Trophoblast cell (in vitro differentiated cells and primary cell): Measurements from ENCODE around the gene CGNL1.

Source experiments
- DNase-seq, 2 donors: peaks; one replicate each; pipeline ENCODE4 v3.0.0-alpha.2; 2016
- H2AFZ ChIP-seq: 2 replicates; pipeline ENCODE4 v1.6.1; 2013; ENCODE audit warnings: low read length, moderate library complexity, mild to moderate bottlenecking; ENCODE audit not compliant: insufficient read depth, poor library complexity
- H2AK5ac ChIP-seq: 2 replicates; pipeline ENCODE4 v1.6.1; 2013; ENCODE audit warnings: mild to moderate bottlenecking, low read length
- H2BK120ac ChIP-seq: 2 replicates; pipeline ENCODE4 v1.6.1; 2013; ENCODE audit warnings: low read length, mild to moderate bottlenecking, moderate library complexity; ENCODE audit not compliant: insufficient read depth, poor library complexity
- H2BK12ac ChIP-seq: 2 replicates; pipeline ENCODE4 v1.6.1; 2013; ENCODE audit warnings: mild to moderate bottlenecking, low read length, moderate library complexity
- H2BK5ac ChIP-seq: 2 replicates; pipeline ENCODE4 v1.6.1; 2013; ENCODE audit warnings: low read length, low read depth, moderate library complexity, mild to moderate bottlenecking; ENCODE audit not compliant: poor library complexity
- H3K14ac ChIP-seq: 2 replicates; pipeline ENCODE4 v1.6.1; 2013; ENCODE audit warnings: mild to moderate bottlenecking, low read length
- H3K18ac ChIP-seq: 2 replicates; pipeline ENCODE4 v1.6.1; 2013; ENCODE audit warnings: mild to moderate bottlenecking, low read length
- H3K23ac ChIP-seq: 2 replicates; pipeline ENCODE4 v1.6.1; 2013; ENCODE audit warnings: low read length
- H3K27ac ChIP-seq: 2 replicates; pipeline ENCODE4 v1.5.1; 2013; ENCODE audit warnings: low read depth, mild to moderate bottlenecking, inconsistent platforms, low read length, moderate library complexity
- H3K27me3 ChIP-seq: 2 replicates; pipeline ENCODE4 v1.6.1; 2013; ENCODE audit warnings: inconsistent platforms, mild to moderate bottlenecking, low read length, moderate library complexity; ENCODE audit not compliant: insufficient read depth
- H3K36me3 ChIP-seq, 2 experiments: 1 replicate in 1 of 2; 2 replicates in 1 of 2; pipeline ENCODE4 v1.6.1; 2013; ENCODE audit warnings: low read length in 2 of 2, mild to moderate bottlenecking in 2 of 2, moderate library complexity in 1 of 2; ENCODE audit not compliant: insufficient read depth in 2 of 2, control insufficient read depth in 1 of 2
- H3K4ac ChIP-seq: 2 replicates; pipeline ENCODE4 v1.6.1; 2013; ENCODE audit warnings: low read depth, mild to moderate bottlenecking, low read length, moderate library complexity
- H3K4me1 ChIP-seq, 2 experiments: 1 replicate in 1 of 2; 2 replicates in 1 of 2; pipeline ENCODE4 v1.6.1; 2013; ENCODE audit warnings: low read length in 2 of 2, mild to moderate bottlenecking in 2 of 2, moderate library complexity in 1 of 2; ENCODE audit not compliant: insufficient read depth in 2 of 2, control insufficient read depth in 1 of 2
- H3K4me2 ChIP-seq: 2 replicates; pipeline ENCODE4 v1.6.1; 2013; ENCODE audit warnings: inconsistent platforms, mild to moderate bottlenecking, low read length, moderate library complexity
- H3K4me3 ChIP-seq: 2 replicates; pipeline ENCODE4 v1.5.1; 2013; ENCODE audit warnings: mild to moderate bottlenecking, low read depth, low read length, inconsistent platforms
- H3K79me1 ChIP-seq: one replicate; pipeline ENCODE4 v1.6.1; 2013; ENCODE audit warnings: low read length
- H3K79me2 ChIP-seq: 2 replicates; pipeline ENCODE4 v1.6.1; 2013; ENCODE audit warnings: low read length, mild to moderate bottlenecking; ENCODE audit not compliant: control insufficient read depth, insufficient read depth, poor library complexity
- H3K9ac ChIP-seq: 2 replicates; pipeline ENCODE4 v1.6.1; 2013; ENCODE audit warnings: mild to moderate bottlenecking, low read length
- H3K9me3 ChIP-seq: 2 replicates; pipeline ENCODE4 v1.6.1; 2013; ENCODE audit warnings: low read depth, mild to moderate bottlenecking, control low read depth, inconsistent platforms, low read length; ENCODE audit not compliant: insufficient read depth
- H4K12ac ChIP-seq: 2 replicates; pipeline ENCODE4 v1.6.1; 2013; ENCODE audit warnings: low read depth, mild to moderate bottlenecking, low read length, moderate library complexity
- H4K8ac ChIP-seq: 2 replicates; pipeline ENCODE4 v1.6.1; 2013; ENCODE audit warnings: low read depth, mild to moderate bottlenecking, low read length, moderate library complexity
- H4K91ac ChIP-seq: one replicate; pipeline ENCODE4 v1.6.1; 2013; ENCODE audit warnings: low read depth, mild to moderate bottlenecking, low read length, moderate library complexity
- WGBS: extraction: QIAGEN DNeasy Blood & Tissue Kit; methylation state at CpG from one replicate; pipeline ENCODE4 v1.1.7; 2013; ENCODE audit warnings: missing lambda C conversion rate; ENCODE audit not compliant: insufficient read length, insufficient coverage; ENCODE audit errors: extremely low coverage; 5-methylcytosine and 5-hydroxymethylcytosine counted together

CGNL1 gene

GRCh38 chr15:57461541-57461940, 85.2 kb downstream of the CGNL1 start:
- no CpG with 5 or more reads among the region's 5 CpGs for WGBS
- no peak overlapping the region for H3K4me3 ChIP-seq
- H3K14ac ChIP-seq, result no peak overlapping the region
- H4K12ac ChIP-seq, result no peak overlapping the region
- no peak overlapping the region for H2BK5ac ChIP-seq
- H3K36me3 ChIP-seq, result peaks cover 0 to 2% of the 10 kb centered on the region in 2 experiments
- H2AFZ ChIP-seq, result no peak overlapping the region
- H3K4ac ChIP-seq, result no peak overlapping the region
- H4K91ac ChIP-seq, result no peak overlapping the region
- H3K4me1 ChIP-seq, result peaks cover 9 to 16% of the 10 kb centered on the region in 2 experiments
- peak in 1 of 2 donors; percentile 66 for DNase-seq
- H3K23ac ChIP-seq, result no peak overlapping the region
- no peak overlapping the region for H3K27ac ChIP-seq
- peaks cover 6% of the 10 kb centered on the region for H3K79me1 ChIP-seq
- no peak overlapping the region for H2BK120ac ChIP-seq
- no peak overlapping the region for H2AK5ac ChIP-seq
- H3K9ac ChIP-seq, result no peak overlapping the region
- H2BK12ac ChIP-seq, result no peak overlapping the region
- H3K18ac ChIP-seq, result no peak overlapping the region
- no peaks in the 10 kb centered on the region for H3K27me3 ChIP-seq
- H3K4me2 ChIP-seq, result no peak overlapping the region
- no peaks in the 10 kb centered on the region for H3K9me3 ChIP-seq
- H4K8ac ChIP-seq, result no peak overlapping the region
- H3K79me2 ChIP-seq, result no peaks in the 10 kb centered on the region

GRCh38 chr15:57462381-57462780, 86.1 kb downstream of the CGNL1 start:
- Histone ChIP-seq H3K4me1 (peaks cover 9 to 11% of the 10 kb centered on the region in 2 experiments), H2AFZ (no peak overlapping the region), H3K4ac (no peak overlapping the region), H2AK5ac (no peak overlapping the region), H3K23ac (no peak overlapping the region), H3K36me3 (peaks cover 0 to 2% of the 10 kb centered on the region in 2 experiments), H4K12ac (no peak overlapping the region), H3K9ac (no peak overlapping the region), H2BK5ac (no peak overlapping the region), H4K8ac (no peak overlapping the region), H3K27ac (no peak overlapping the region), H3K27me3 (no peaks in the 10 kb centered on the region), H3K9me3 (no peaks in the 10 kb centered on the region), H3K4me3 (no peak overlapping the region), H3K18ac (no peak overlapping the region), H2BK12ac (no peak overlapping the region), H3K79me1 (peaks cover 3% of the 10 kb centered on the region), H3K14ac (no peak overlapping the region), H2BK120ac (no peak overlapping the region), H4K91ac (no peak overlapping the region), H3K4me2 (no peak overlapping the region), H3K79me2 (no peaks in the 10 kb centered on the region)
- no CpG with 5 or more reads among the region's 2 CpGs for WGBS
- DNase-seq, result no peak

GRCh38 chr15:57463360-57463759, 87.1 kb downstream of the CGNL1 start:
- Histone ChIP-seq H3K27ac (no peak overlapping the region), H3K36me3 (peaks cover 0 to 2% of the 10 kb centered on the region in 2 experiments), H2AFZ (no peak overlapping the region), H4K12ac (no peak overlapping the region), H4K8ac (no peak overlapping the region), H3K14ac (no peak overlapping the region), H3K23ac (no peak overlapping the region), H3K79me2 (no peaks in the 10 kb centered on the region), H3K4me2 (no peak overlapping the region), H3K4ac (no peak overlapping the region), H2BK120ac (no peak overlapping the region), H3K18ac (no peak overlapping the region), H3K79me1 (no peaks in the 10 kb centered on the region), H3K9ac (no peak overlapping the region), H3K4me3 (no peak overlapping the region), H2BK12ac (no peak overlapping the region), H3K9me3 (no peaks in the 10 kb centered on the region), H2BK5ac (no peak overlapping the region), H3K27me3 (no peaks in the 10 kb centered on the region), H4K91ac (no peak overlapping the region), H3K4me1 (peaks cover 9 to 11% of the 10 kb centered on the region in 2 experiments), H2AK5ac (no peak overlapping the region)
- DNase-seq, result no peak
- WGBS, result no CpG with 5 or more reads among the region's 7 CpGs

- Histone ChIP-seq H3K9me3 (no peaks in the 10 kb centered on the region), H3K79me2 (no peaks in the 10 kb centered on the region), H3K4me1 (peaks cover 13 to 14% of the 10 kb centered on the region in 2 experiments), H3K79me1 (no peaks in the 10 kb centered on the region), H2AK5ac (no peak overlapping the region), H3K4ac (no peak overlapping the region), H3K27me3 (no peaks in the 10 kb centered on the region), H2BK120ac (no peak overlapping the region), H3K4me3 (no peak overlapping the region), H4K91ac (no peak overlapping the region), H3K9ac (no peak overlapping the region), H2BK5ac (no peak overlapping the region), H3K27ac (no peak overlapping the region), H3K23ac (no peak overlapping the region), H3K4me2 (no peak overlapping the region), H4K12ac (no peak overlapping the region), H4K8ac (no peak overlapping the region), H3K14ac (no peak overlapping the region), H3K36me3 (peaks cover 0 to 2% of the 10 kb centered on the region in 2 experiments), H3K18ac (no peak overlapping the region), H2AFZ (no peak overlapping the region), H2BK12ac (no peak overlapping the region)
- DNase-seq, result no peak
- no CpG with 5 or more reads among the region's 3 CpGs for WGBS
Measured at GRCh38 chr15:57464480-57464879, 88.2 kb downstream of the CGNL1 start.
